ENCODE results near the gene BHMT2.

DNA sequence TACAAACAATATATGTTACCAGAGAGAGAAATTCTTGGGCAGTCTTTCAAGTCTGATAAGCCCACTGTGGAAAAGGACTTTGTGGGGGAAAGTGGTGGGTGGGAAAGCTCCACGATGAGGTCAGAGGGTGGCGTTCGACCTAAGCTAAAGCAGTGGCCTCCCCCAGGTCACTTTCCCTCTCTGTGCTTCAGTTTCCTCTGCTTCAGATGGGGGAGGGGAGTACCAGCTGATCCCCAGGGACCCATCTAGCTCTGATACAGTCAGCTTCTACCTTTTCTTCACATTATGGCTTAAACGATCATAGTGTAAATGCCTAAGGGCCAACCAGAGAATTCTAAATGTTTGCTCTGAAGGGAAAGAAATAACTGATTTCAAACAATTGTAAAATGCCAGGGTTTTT, 47.8 kb upstream of the BHMT2 start:
- no peak for TF ChIP-seq PTBP1 (IDR thresholded peaks at IDR 0.05; ENCODE audit: low read depth, low read length, poor library complexity, severe bottlenecking)
- TF ChIP-seq, protein P1, sequence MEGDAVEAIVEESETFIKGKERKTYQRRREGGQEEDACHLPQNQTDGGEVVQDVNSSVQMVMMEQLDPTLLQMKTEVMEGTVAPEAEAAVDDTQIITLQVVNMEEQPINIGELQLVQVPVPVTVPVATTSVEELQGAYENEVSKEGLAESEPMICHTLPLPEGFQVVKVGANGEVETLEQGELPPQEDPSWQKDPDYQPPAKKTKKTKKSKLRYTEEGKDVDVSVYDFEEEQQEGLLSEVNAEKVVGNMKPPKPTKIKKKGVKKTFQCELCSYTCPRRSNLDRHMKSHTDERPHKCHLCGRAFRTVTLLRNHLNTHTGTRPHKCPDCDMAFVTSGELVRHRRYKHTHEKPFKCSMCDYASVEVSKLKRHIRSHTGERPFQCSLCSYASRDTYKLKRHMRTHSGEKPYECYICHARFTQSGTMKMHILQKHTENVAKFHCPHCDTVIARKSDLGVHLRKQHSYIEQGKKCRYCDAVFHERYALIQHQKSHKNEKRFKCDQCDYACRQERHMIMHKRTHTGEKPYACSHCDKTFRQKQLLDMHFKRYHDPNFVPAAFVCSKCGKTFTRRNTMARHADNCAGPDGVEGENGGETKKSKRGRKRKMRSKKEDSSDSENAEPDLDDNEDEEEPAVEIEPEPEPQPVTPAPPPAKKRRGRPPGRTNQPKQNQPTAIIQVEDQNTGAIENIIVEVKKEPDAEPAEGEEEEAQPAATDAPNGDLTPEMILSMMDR (CRISPR knock-in tag; IDR thresholded peaks at IDR 0.05): no peak
- TF ChIP-seq, protein P2, sequence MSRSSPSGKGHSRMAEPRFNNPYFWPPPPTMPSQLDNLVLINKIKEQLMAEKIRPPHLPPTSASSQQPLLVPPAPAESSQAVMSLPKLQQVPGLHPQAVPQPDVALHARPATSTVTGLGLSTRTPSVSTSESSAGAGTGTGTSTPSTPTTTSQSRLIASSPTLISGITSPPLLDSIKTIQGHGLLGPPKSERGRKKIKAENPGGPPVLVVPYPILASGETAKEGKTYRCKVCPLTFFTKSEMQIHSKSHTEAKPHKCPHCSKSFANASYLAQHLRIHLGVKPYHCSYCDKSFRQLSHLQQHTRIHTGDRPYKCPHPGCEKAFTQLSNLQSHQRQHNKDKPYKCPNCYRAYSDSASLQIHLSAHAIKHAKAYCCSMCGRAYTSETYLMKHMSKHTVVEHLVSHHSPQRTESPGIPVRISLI (CRISPR knock-in tag; IDR thresholded peaks at IDR 0.05; ENCODE audit: borderline replicate concordance): no peak
- TF ChIP-seq WIZ (CRISPR knock-in tag; IDR thresholded peaks at IDR 0.05): no peak
- no peak for TF ChIP-seq DNMT3B (CRISPR knock-in tag; conservative IDR thresholded peaks at IDR 0.05)
- no peak for TF ChIP-seq ZNF350 (CRISPR knock-in tag; IDR thresholded peaks at IDR 0.05; ENCODE audit: borderline replicate concordance, low read depth)
- TF ChIP-seq, protein P3, sequence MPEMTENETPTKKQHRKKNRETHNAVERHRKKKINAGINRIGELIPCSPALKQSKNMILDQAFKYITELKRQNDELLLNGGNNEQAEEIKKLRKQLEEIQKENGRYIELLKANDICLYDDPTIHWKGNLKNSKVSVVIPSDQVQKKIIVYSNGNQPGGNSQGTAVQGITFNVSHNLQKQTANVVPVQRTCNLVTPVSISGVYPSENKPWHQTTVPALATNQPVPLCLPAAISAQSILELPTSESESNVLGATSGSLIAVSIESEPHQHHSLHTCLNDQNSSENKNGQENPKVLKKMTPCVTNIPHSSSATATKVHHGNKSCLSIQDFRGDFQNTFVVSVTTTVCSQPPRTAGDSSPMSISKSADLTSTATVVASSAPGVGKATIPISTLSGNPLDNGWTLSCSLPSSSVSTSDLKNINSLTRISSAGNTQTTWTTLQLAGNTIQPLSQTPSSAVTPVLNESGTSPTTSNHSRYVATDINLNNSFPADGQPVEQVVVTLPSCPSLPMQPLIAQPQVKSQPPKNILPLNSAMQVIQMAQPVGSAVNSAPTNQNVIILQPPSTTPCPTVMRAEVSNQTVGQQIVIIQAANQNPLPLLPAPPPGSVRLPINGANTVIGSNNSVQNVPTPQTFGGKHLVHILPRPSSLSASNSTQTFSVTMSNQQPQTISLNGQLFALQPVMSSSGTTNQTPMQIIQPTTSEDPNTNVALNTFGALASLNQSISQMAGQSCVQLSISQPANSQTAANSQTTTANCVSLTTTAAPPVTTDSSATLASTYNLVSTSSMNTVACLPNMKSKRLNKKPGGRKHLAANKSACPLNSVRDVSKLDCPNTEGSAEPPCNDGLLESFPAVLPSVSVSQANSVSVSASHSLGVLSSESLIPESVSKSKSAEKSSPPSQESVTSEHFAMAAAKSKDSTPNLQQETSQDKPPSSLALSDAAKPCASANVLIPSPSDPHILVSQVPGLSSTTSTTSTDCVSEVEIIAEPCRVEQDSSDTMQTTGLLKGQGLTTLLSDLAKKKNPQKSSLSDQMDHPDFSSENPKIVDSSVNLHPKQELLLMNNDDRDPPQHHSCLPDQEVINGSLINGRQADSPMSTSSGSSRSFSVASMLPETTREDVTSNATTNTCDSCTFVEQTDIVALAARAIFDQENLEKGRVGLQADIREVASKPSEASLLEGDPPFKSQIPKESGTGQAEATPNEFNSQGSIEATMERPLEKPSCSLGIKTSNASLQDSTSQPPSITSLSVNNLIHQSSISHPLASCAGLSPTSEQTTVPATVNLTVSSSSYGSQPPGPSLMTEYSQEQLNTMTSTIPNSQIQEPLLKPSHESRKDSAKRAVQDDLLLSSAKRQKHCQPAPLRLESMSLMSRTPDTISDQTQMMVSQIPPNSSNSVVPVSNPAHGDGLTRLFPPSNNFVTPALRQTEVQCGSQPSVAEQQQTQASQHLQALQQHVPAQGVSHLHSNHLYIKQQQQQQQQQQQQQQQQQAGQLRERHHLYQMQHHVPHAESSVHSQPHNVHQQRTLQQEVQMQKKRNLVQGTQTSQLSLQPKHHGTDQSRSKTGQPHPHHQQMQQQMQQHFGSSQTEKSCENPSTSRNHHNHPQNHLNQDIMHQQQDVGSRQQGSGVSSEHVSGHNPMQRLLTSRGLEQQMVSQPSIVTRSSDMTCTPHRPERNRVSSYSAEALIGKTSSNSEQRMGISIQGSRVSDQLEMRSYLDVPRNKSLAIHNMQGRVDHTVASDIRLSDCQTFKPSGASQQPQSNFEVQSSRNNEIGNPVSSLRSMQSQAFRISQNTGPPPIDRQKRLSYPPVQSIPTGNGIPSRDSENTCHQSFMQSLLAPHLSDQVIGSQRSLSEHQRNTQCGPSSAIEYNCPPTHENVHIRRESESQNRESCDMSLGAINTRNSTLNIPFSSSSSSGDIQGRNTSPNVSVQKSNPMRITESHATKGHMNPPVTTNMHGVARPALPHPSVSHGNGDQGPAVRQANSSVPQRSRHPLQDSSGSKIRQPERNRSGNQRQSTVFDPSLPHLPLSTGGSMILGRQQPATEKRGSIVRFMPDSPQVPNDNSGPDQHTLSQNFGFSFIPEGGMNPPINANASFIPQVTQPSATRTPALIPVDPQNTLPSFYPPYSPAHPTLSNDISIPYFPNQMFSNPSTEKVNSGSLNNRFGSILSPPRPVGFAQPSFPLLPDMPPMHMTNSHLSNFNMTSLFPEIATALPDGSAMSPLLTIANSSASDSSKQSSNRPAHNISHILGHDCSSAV (CRISPR knock-in tag; IDR thresholded peaks at IDR 0.05; ENCODE audit: borderline replicate concordance): no peak
- no peak for TF ChIP-seq TAF15 (IDR thresholded peaks at IDR 0.05; ENCODE audit: low read depth, low read length, poor library complexity, severe bottlenecking)
- TF ChIP-seq EP300 (IDR thresholded peaks at IDR 0.05; ENCODE audit: low read depth in 2 of 2, low read length in 2 of 2): no peak
- no peak for TF ChIP-seq EP300 (CRISPR knock-in tag; IDR thresholded peaks at IDR 0.05; ENCODE audit: borderline replicate concordance)
- no peak for TF ChIP-seq JUNB (CRISPR knock-in tag; IDR thresholded peaks at IDR 0.05; ENCODE audit: borderline replicate concordance)
- no peak for TF ChIP-seq HNRNPL (IDR thresholded peaks at IDR 0.05; ENCODE audit: low read depth, low read length)
